HG03025 (cell line): ENCODE measurements around the gene TIMM10B.

Experiments used
- ATAC-seq: cut with Tn5 transposase; IDR thresholded peaks from one replicate; pipeline ENCODE4 v1.9.1; 2021; ENCODE audit warnings: mild to moderate bottlenecking, moderate library complexity; ENCODE audit not compliant: unreplicated experiment, low FRiP score

The TIMM10B gene

GRCh38 chr11:6469599-6469998 lies 11.7 kb upstream of the TIMM10B start:
- no peak for ATAC-seq

GRCh38 chr11:6472934-6473333 lies 8.4 kb upstream of the TIMM10B start:
- ATAC-seq: no peak

- ATAC-seq: peak; percentile 62
Measured at GRCh38 chr11:6473451-6474412, 7.6 kb upstream of the TIMM10B start, which contains the start of gene TRIM3. Gene TRIM3 (minus strand): TSS chr11:6473941. CDS start chr11:6465695, 8,246 bp downstream.

GRCh38 chr11:6474413-6474792 lies 6.9 kb upstream of the TIMM10B start:
- ATAC-seq: no peak

- no peak for ATAC-seq
Measured at GRCh38 chr11:6474806-6475500, 6.3 kb upstream of the TIMM10B start.

- ATAC-seq: no peak
Measured at GRCh38 chr11:6475936-6476335, 5.4 kb upstream of the TIMM10B start.

GRCh38 chr11:6476571-6476970 lies 4.7 kb upstream of the TIMM10B start:
- no peak for ATAC-seq

- no peak for ATAC-seq
Measured at GRCh38 chr11:6480299-6480914, 894 bp upstream of the TIMM10B start.

GRCh38 chr11:6481924-6482275 lies 599 bp downstream of the TIMM10B start:
- ATAC-seq: peak; percentile 2

- no peak for ATAC-seq
Measured at GRCh38 chr11:6482441-6482840, 1.1 kb downstream of the TIMM10B start.

- ATAC-seq: no peak
Measured at GRCh38 chr11:6483015-6483414, 1.7 kb downstream of the TIMM10B start.

- no peak for ATAC-seq
Measured at GRCh38 chr11:6485661-6486060, 4.4 kb downstream of the TIMM10B start.

GRCh38 chr11:6486256-6486655 lies 5.0 kb downstream of the TIMM10B start:
- ATAC-seq: no peak

GRCh38 chr11:6486938-6487337 lies 5.6 kb downstream of the TIMM10B start:
- ATAC-seq: no peak

GRCh38 chr11:6488342-6488741 lies 7.0 kb downstream of the TIMM10B start:
- ATAC-seq: no peak

GRCh38 chr11:6488821-6489220 lies 7.5 kb downstream of the TIMM10B start:
- ATAC-seq: no peak

GRCh38 chr11:6489306-6489705 lies 8.0 kb downstream of the TIMM10B start:
- no peak for ATAC-seq

- ATAC-seq: no peak
Measured at GRCh38 chr11:6497069-6497839, 16.0 kb downstream of the TIMM10B start, which contains the start of gene DNHD1. Gene DNHD1 (plus strand): TSS chr11:6497280. CDS start chr11:6498216, 936 bp downstream.

- no peak for ATAC-seq
Measured at GRCh38 chr11:6498121-6498520, 16.8 kb downstream of the TIMM10B start.

GRCh38 chr11:6498544-6498943 lies 17.2 kb downstream of the TIMM10B start:
- ATAC-seq: no peak
